DND-41 (cell line): ENCODE data around the gene OBSL1.

Source experiments
- ATAC-seq: fragments of 200-7000 bp; cut with Tn5 transposase; 3 replicates; pipeline ENCODE4 v1.9.1; 2021; ENCODE audit warnings: low read depth; ENCODE audit not compliant: insufficient read depth
- DNase-seq: peaks from one replicate; pipeline ENCODE4 v3.0.0-alpha.2; 2020
- H2AFZ ChIP-seq: 2 replicates; pipeline ENCODE4 v1.6.0; 2012; ENCODE audit warnings: low read depth, low read length
- H3K27ac ChIP-seq: 2 replicates; pipeline ENCODE4 v1.5.1; 2012; ENCODE audit warnings: low read length, inconsistent platforms
- H3K27me3 ChIP-seq: fragments of 200-600 bp; sonication (generic); 2 replicates; pipeline ENCODE4 v1.6.0; 2012; ENCODE audit warnings: low read length, mild to moderate bottlenecking, inconsistent platforms; ENCODE audit not compliant: insufficient read depth, poor library complexity
- H3K36me3 ChIP-seq: 2 replicates; pipeline ENCODE4 v1.5.1; 2012; ENCODE audit warnings: low read length, inconsistent platforms; ENCODE audit not compliant: insufficient read depth
- H3K4me1 ChIP-seq: 2 replicates; pipeline ENCODE4 v1.5.1; 2012; ENCODE audit warnings: mild to moderate bottlenecking, low read length; ENCODE audit not compliant: insufficient read depth
- H3K4me2 ChIP-seq: 2 replicates; pipeline ENCODE4 v1.6.0; 2012; ENCODE audit warnings: mild to moderate bottlenecking, moderate library complexity, low read length, inconsistent platforms; ENCODE audit not compliant: insufficient read depth
- H3K4me3 ChIP-seq, 2 experiments: fragments of 200-600 bp in 1 of 2; shearing (Covaris generic) in 1 of 2; 2 replicates each; pipeline ENCODE4 v1.5.1; 2012 to 2016; ENCODE audit warnings: inconsistent platforms in 2 of 2, low read length in 2 of 2, mild to moderate bottlenecking in 2 of 2, low read depth in 1 of 2, moderate library complexity in 1 of 2
- H3K79me2 ChIP-seq: 2 replicates; pipeline ENCODE4 v1.6.0; 2012; ENCODE audit warnings: low read length, inconsistent platforms; ENCODE audit not compliant: insufficient read depth
- H3K9ac ChIP-seq: 2 replicates; pipeline ENCODE4 v1.6.0; 2012; ENCODE audit warnings: low read depth, mild to moderate bottlenecking, inconsistent platforms, low read length, moderate library complexity
- H3K9me3 ChIP-seq: 2 replicates; pipeline ENCODE4 v1.5.1; 2012; ENCODE audit warnings: low read length, moderate library complexity, mild to moderate bottlenecking, inconsistent platforms; ENCODE audit not compliant: insufficient read depth, severe bottlenecking
- H4K20me1 ChIP-seq: 2 replicates; pipeline ENCODE4 v1.6.0; 2012; ENCODE audit warnings: low read length; ENCODE audit not compliant: insufficient read depth
- EZH2 ChIP-seq: IDR thresholded peaks from 3 replicates; pipeline ENCODE4 v1.6.1; 2012; ENCODE audit warnings: borderline replicate concordance, low read depth, mild to moderate bottlenecking, moderate library complexity, low read length, inconsistent platforms; ENCODE audit not compliant: severe bottlenecking
- TF ChIP-seq, protein P1 (sequence below): IDR thresholded peaks from 2 replicates; pipeline ENCODE4 v1.5.1; 2012; ENCODE audit warnings: borderline replicate concordance, low read length, moderate library complexity, mild to moderate bottlenecking; ENCODE audit not compliant: poor library complexity, severe bottlenecking; ENCODE audit errors: extremely low read depth

OBSL1 gene

DNA sequence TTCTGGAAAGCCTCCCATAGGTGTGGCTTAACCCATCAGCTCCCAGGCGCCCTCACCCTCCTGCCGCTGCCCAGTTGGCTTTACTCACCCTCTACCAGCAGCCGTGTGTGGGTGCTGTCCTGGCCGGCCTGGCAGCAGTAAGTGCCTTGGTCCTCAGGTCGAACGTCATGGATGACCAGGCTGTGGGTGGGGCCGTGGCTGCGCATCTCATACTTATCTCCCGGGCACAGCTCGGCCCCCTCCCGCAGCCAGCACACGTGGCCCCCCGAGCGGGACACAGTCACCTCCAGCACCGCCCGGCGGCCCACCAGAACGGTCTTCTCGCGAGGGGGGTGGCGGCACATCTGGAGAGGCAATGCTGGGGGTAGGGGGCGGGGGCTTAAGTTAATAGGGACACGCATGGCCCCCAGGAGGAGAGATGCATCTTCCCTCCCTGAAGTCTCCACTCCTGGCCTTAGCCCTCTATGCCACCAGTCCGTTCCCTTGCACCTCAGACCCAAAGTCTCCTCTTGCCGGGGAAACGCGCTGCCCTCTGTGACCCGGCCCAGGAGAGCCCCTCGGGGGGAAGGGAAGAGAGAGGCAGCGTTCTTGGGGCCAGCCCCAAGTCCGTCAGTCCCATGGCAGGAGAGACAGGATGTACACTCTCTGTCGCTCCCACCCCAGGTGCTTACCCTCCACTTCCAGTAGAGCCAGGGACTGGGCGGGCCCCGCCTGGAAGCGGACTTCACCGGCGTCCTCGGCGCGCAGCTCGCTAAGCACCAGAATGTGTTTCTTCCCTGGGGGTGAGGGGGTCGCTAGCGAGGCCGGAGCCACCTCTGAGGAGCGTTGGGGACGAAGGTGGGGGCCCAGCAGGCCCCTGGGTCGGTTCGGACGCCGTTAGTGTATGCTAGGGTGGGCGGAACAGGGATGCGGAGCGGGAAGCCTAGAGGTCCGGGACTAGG is 19.6 kb downstream of the OBSL1 start:
- Histone ChIP-seq H3K4me3 (no peak overlapping the region), H3K27me3 (no peaks in the 10 kb centered on the region), H2AFZ (no peak overlapping the region), H4K20me1 (peaks cover 2% of the 10 kb centered on the region; the same call in 1 of the 2 replicates), H3K36me3 (no peaks in the 10 kb centered on the region), H3K79me2 (no peaks in the 10 kb centered on the region), H3K27ac (no peak overlapping the region), H3K4me1 (no peaks in the 10 kb centered on the region), H3K4me2 (no peak overlapping the region), H3K9ac (no peak overlapping the region), H3K9me3 (no peaks in the 10 kb centered on the region)
- ATAC-seq = no peak
- DNase-seq = no peak
- TF ChIP-seq, protein P1, sequence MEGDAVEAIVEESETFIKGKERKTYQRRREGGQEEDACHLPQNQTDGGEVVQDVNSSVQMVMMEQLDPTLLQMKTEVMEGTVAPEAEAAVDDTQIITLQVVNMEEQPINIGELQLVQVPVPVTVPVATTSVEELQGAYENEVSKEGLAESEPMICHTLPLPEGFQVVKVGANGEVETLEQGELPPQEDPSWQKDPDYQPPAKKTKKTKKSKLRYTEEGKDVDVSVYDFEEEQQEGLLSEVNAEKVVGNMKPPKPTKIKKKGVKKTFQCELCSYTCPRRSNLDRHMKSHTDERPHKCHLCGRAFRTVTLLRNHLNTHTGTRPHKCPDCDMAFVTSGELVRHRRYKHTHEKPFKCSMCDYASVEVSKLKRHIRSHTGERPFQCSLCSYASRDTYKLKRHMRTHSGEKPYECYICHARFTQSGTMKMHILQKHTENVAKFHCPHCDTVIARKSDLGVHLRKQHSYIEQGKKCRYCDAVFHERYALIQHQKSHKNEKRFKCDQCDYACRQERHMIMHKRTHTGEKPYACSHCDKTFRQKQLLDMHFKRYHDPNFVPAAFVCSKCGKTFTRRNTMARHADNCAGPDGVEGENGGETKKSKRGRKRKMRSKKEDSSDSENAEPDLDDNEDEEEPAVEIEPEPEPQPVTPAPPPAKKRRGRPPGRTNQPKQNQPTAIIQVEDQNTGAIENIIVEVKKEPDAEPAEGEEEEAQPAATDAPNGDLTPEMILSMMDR = no peak
- TF ChIP-seq EZH2 = no peak

DNA sequence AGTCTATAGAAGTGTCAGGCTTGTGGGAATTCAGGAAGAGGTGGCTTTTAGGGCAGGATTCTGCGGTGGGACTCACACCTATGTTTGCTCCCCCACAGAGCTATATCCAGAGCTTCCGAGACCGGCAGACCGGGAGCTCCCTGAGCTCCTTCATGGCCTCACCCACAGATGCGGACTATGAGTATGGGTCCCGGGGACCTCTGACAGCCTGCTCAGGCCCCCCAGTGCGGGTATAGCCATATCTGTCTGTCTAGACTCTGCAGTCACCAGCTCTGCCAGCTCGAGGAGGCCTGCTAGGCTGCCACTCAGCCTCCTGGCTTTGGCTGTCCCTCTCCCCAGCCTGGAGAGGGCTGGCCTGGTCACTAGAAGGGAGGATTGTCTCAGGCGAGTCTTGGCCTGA is 21.7 kb downstream of the OBSL1 start:
- H4K20me1 ChIP-seq = peaks cover 2% of the 10 kb centered on the region; the same call in 1 of the 2 replicates
- H3K9me3 ChIP-seq = no peaks in the 10 kb centered on the region
- no peaks in the 10 kb centered on the region for H3K27me3 ChIP-seq
- H3K4me2 ChIP-seq = no peak overlapping the region
- H3K36me3 ChIP-seq = no peaks in the 10 kb centered on the region
- ATAC-seq (no peak), DNase-seq (no peak)
- H3K79me2 ChIP-seq = no peaks in the 10 kb centered on the region
- H3K27ac ChIP-seq = no peak overlapping the region
- peaks cover 3% of the 10 kb centered on the region; the same call in 1 of the 2 replicates for H3K4me1 ChIP-seq
- no peak overlapping the region for H3K9ac ChIP-seq
- no peak for TF ChIP-seq EZH2
- TF ChIP-seq, protein P1 = no peak
- H2AFZ ChIP-seq = no peak overlapping the region
- no peak overlapping the region for H3K4me3 ChIP-seq

DNA sequence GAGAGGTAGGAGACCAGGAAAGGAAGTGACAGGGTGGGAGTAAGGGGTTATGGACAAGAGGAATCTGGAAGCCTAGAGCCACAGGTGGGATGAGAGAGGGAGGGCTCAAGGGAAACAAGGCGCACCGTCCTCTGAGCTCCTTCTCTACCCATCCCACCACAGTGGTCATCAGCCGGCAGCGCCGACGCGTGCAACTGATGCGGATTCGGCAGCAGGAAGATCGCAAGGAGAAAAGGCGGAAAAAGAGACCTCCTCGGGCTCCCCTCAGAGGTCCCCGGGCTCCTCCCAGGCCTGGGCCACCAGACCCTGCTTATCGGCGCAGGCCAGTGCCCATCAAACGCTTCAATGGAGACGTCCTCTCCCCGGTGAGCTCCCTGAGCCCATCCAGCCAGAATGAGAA is 22.3 kb downstream of the OBSL1 start:
- H3K9ac ChIP-seq = no peak overlapping the region

More for the DNA sequence above, 22.3 kb downstream of the OBSL1 start:
- H3K27ac ChIP-seq = no peak overlapping the region
- no peak overlapping the region for H3K4me2 ChIP-seq
- H3K4me3 ChIP-seq = no peak overlapping the region
- ATAC-seq (no peak), DNase-seq (no peak)
- no peak for TF ChIP-seq EZH2
- TF ChIP-seq, protein P1 = no peak
- H2AFZ ChIP-seq = no peak overlapping the region
- H3K4me1 ChIP-seq = peaks cover 9% of the 10 kb centered on the region
- H3K36me3 ChIP-seq = no peaks in the 10 kb centered on the region
- peaks cover 2% of the 10 kb centered on the region; the same call in 1 of the 2 replicates for H4K20me1 ChIP-seq
- H3K9me3 ChIP-seq = no peaks in the 10 kb centered on the region
- no peaks in the 10 kb centered on the region for H3K27me3 ChIP-seq
- H3K79me2 ChIP-seq = no peaks in the 10 kb centered on the region
